ENCODE data around the gene ZNF606.
"Not testable (repeated sequence)": the region's sequence is repeated elsewhere in the genome, so short reads cannot be mapped to it uniquely, and the experiment has no call there.

Gene ZNF606

GRCh38 chr19:58014141-58014540 is 11.5 kb upstream of the ZNF606 start:
- no peak for DNase-seq (ENCODE audit: insufficient read length, low spot score)
- no peak for FAIRE-seq

- DNase-seq (ENCODE audit: insufficient read length, low spot score) (no peak), FAIRE-seq (no peak)
Measured at GRCh38 chr19:58010507-58010906, 7.9 kb upstream of the ZNF606 start.

GRCh38 chr19:58009666-58010301 is 7.2 kb upstream of the ZNF606 start:
- FAIRE-seq (peak; percentile 35), DNase-seq (ENCODE audit: insufficient read length, low spot score) (peak; percentile 52)

- no peak for DNase-seq (ENCODE audit: insufficient read length, low spot score)
Measured at GRCh38 chr19:58009301-58009665, 6.7 kb upstream of the ZNF606 start.

GRCh38 chr19:58008877-58009276 is 6.3 kb upstream of the ZNF606 start:
- DNase-seq (ENCODE audit: insufficient read length, low spot score); FAIRE-seq: not testable (repeated sequence)

More at GRCh38 chr19:58009301-58009665, 6.7 kb upstream of the ZNF606 start:
- FAIRE-seq: no peak

- no peak for FAIRE-seq
Measured at GRCh38 chr19:58007285-58007684, 4.7 kb upstream of the ZNF606 start.

GRCh38 chr19:58003174-58003828 is 681 bp upstream of the ZNF606 start:
- DNase-seq (ENCODE audit: insufficient read length, low spot score): no peak
- FAIRE-seq: no peak

More at GRCh38 chr19:58007285-58007684, 4.7 kb upstream of the ZNF606 start:
- no peak for DNase-seq (ENCODE audit: insufficient read length, low spot score)

GRCh38 chr19:58001895-58002369 is 688 bp downstream of the ZNF606 start:
- no peak for DNase-seq (ENCODE audit: insufficient read length, low spot score)
- FAIRE-seq: no peak

GRCh38 chr19:58000677-58001076 is 1.9 kb downstream of the ZNF606 start:
- DNase-seq (ENCODE audit: insufficient read length, low spot score) (no peak), FAIRE-seq (no peak)

GRCh38 chr19:57992841-57993240 is 9.8 kb downstream of the ZNF606 start:
- DNase-seq (ENCODE audit: insufficient read length, low spot score): no peak
- FAIRE-seq: no peak

GRCh38 chr19:57978586-57979289 is 23.9 kb downstream of the ZNF606 start:
- DNase-seq (ENCODE audit: insufficient read length, low spot score) (no peak), FAIRE-seq (no peak)

GRCh38 chr19:57974434-57974833 is 28.2 kb downstream of the ZNF606 start, which contains the start of gene C19orf18:
Gene C19orf18 (minus strand): TSS chr19:57974534. CDS start chr19:57974432, 102 bp downstream.
- DNase-seq (ENCODE audit: insufficient read length, low spot score) (no peak), FAIRE-seq (no peak)

- FAIRE-seq (no peak), DNase-seq (ENCODE audit: insufficient read length, low spot score) (no peak)
Measured at GRCh38 chr19:57964761-57965160, 37.9 kb downstream of the ZNF606 start.

GRCh38 chr19:57961785-57962184 is 40.8 kb downstream of the ZNF606 start:
- FAIRE-seq (no peak), DNase-seq (ENCODE audit: insufficient read length, low spot score) (no peak)

GRCh38 chr19:57954996-57955395 is 47.6 kb downstream of the ZNF606 start:
- FAIRE-seq (no peak), DNase-seq (ENCODE audit: insufficient read length, low spot score) (no peak)

- FAIRE-seq (no peak), DNase-seq (ENCODE audit: insufficient read length, low spot score) (no peak)
Measured at GRCh38 chr19:57949702-57950101, 52.9 kb downstream of the ZNF606 start.

GRCh38 chr19:57949296-57949695 is 53.3 kb downstream of the ZNF606 start:
- FAIRE-seq: no peak

GRCh38 chr19:57947419-57948134 is 55.0 kb downstream of the ZNF606 start, which contains the start of gene ZNF256:
Gene ZNF256 (minus strand): TSS chr19:57947706. CDS start chr19:57947474, 232 bp downstream.
- DNase-seq (ENCODE audit: insufficient read length, low spot score): peak; percentile 90
- peak; percentile 95 for FAIRE-seq

More at GRCh38 chr19:57949296-57949695, 53.3 kb downstream of the ZNF606 start:
- DNase-seq (ENCODE audit: insufficient read length, low spot score): no peak

GRCh38 chr19:57947088-57947418 is 55.6 kb downstream of the ZNF606 start:
- FAIRE-seq (no peak), DNase-seq (ENCODE audit: insufficient read length, low spot score) (no peak)

GRCh38 chr19:57946316-57946715 is 56.3 kb downstream of the ZNF606 start:
- DNase-seq (ENCODE audit: insufficient read length, low spot score): no peak
- FAIRE-seq: no peak

- no peak for DNase-seq (ENCODE audit: insufficient read length, low spot score)
- FAIRE-seq: no peak
Measured at GRCh38 chr19:57941593-57941992, 61.0 kb downstream of the ZNF606 start.
